Nephron (organoid): ENCODE results near the gene RAPGEF6.
A peak's percentile ranks its signal among the peaks of the same experiment; 100 is the strongest.

Experiments used
- H3K27ac Mint-ChIP-seq, 3 experiments: 2 replicates each; pipeline ENCODE4 v1.8.0; 2020; ENCODE audit warnings: mixed read lengths in 3 of 3, mild to moderate bottlenecking in 2 of 3, moderate library complexity in 1 of 3
- H3K27me3 Mint-ChIP-seq: 2 replicates; pipeline ENCODE4 v1.8.0; 2021; ENCODE audit warnings: low read depth, mild to moderate bottlenecking, moderate library complexity, mixed read lengths
- H3K36me3 Mint-ChIP-seq: 2 replicates; pipeline ENCODE4 v1.8.0; 2020; ENCODE audit warnings: low read depth, mixed read lengths
- H3K4me1 Mint-ChIP-seq: 2 replicates; pipeline ENCODE4 v1.8.0; 2020; ENCODE audit warnings: mixed read lengths
- H3K4me3 Mint-ChIP-seq, 3 experiments: 2 replicates each; pipeline ENCODE4 v1.8.0; 2020; ENCODE audit warnings: mild to moderate bottlenecking in 3 of 3, mixed read lengths in 3 of 3, moderate library complexity in 2 of 3
- H3K9me3 Mint-ChIP-seq: 2 replicates; pipeline ENCODE4 v1.8.0; 2020; ENCODE audit warnings: mixed read lengths
- TF ChIP-seq, protein P1 (sequence below), 3 experiments: fragments of 200-600 bp; sonication (generic); IDR thresholded peaks; one replicate each; pipeline ENCODE4 v1.5.0; 2021; ENCODE audit warnings: antibody characterized with exemption in 3 of 3; ENCODE audit not compliant: unreplicated experiment in 3 of 3

The RAPGEF6 gene, protein sequence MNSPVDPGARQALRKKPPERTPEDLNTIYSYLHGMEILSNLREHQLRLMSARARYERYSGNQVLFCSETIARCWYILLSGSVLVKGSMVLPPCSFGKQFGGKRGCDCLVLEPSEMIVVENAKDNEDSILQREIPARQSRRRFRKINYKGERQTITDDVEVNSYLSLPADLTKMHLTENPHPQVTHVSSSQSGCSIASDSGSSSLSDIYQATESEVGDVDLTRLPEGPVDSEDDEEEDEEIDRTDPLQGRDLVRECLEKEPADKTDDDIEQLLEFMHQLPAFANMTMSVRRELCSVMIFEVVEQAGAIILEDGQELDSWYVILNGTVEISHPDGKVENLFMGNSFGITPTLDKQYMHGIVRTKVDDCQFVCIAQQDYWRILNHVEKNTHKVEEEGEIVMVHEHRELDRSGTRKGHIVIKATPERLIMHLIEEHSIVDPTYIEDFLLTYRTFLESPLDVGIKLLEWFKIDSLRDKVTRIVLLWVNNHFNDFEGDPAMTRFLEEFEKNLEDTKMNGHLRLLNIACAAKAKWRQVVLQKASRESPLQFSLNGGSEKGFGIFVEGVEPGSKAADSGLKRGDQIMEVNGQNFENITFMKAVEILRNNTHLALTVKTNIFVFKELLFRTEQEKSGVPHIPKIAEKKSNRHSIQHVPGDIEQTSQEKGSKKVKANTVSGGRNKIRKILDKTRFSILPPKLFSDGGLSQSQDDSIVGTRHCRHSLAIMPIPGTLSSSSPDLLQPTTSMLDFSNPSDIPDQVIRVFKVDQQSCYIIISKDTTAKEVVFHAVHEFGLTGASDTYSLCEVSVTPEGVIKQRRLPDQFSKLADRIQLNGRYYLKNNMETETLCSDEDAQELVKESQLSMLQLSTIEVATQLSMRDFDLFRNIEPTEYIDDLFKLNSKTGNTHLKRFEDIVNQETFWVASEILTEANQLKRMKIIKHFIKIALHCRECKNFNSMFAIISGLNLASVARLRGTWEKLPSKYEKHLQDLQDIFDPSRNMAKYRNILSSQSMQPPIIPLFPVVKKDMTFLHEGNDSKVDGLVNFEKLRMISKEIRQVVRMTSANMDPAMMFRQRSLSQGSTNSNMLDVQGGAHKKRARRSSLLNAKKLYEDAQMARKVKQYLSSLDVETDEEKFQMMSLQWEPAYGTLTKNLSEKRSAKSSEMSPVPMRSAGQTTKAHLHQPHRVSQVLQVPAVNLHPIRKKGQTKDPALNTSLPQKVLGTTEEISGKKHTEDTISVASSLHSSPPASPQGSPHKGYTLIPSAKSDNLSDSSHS (N-terminal part only)

DNA sequence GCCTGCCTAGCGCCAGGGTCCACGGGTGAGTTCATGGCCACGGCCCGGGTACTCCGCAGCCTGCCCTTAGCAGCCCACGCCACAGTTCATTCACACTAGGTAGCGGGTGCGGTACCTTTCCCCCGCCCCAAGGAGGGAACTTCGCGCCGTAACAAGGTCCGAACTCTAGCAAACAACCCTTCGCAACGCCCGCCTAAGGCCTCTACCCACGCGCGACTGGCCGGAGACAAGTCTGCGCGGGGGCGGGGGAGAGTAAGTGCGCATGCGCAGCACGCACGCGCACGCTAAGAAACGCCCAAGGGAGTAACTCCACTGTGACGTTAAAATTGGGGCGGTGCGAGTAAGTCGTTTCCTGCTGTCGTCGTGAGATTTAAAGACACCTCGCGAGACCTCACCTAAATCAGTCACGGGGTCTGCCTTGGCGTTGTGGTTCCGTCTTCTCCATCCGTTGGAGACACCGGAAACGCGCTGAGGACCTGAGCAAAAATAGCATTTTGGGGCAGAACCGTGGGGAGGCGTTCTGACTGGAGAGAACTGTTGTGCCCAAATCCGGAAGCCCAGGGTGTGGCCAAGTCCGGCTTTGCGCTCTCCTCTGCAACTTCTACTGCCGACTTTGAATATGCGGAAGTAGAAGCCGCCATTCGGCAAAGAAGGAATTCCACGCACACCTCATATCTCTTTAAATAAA, at the start of gene RAPGEF6:
Gene RAPGEF6, minus strand, starts transcription at position 234 of the 688 bp plus-strand sequence. Its CDS starts 199 bp downstream, at position 35.
- no peaks in the 10 kb centered on the region for H3K36me3 Mint-ChIP-seq
- peak within 1 kb of the TSS; percentile 98 to 100 (median 99) for H3K27ac Mint-ChIP-seq
- TF ChIP-seq, protein P1, sequence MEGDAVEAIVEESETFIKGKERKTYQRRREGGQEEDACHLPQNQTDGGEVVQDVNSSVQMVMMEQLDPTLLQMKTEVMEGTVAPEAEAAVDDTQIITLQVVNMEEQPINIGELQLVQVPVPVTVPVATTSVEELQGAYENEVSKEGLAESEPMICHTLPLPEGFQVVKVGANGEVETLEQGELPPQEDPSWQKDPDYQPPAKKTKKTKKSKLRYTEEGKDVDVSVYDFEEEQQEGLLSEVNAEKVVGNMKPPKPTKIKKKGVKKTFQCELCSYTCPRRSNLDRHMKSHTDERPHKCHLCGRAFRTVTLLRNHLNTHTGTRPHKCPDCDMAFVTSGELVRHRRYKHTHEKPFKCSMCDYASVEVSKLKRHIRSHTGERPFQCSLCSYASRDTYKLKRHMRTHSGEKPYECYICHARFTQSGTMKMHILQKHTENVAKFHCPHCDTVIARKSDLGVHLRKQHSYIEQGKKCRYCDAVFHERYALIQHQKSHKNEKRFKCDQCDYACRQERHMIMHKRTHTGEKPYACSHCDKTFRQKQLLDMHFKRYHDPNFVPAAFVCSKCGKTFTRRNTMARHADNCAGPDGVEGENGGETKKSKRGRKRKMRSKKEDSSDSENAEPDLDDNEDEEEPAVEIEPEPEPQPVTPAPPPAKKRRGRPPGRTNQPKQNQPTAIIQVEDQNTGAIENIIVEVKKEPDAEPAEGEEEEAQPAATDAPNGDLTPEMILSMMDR (IDR thresholded peaks at IDR 0.05; ENCODE audit: unreplicated experiment in 3 of 3) = no peak
- no peaks in the 10 kb centered on the region for H3K27me3 Mint-ChIP-seq
- peak within 1 kb of the TSS; percentile 97 to 98 (median 97) for H3K4me3 Mint-ChIP-seq
- H3K4me1 Mint-ChIP-seq = peaks cover 14% of the 10 kb centered on the region
- H3K9me3 Mint-ChIP-seq = no peaks in the 10 kb centered on the region

DNA sequence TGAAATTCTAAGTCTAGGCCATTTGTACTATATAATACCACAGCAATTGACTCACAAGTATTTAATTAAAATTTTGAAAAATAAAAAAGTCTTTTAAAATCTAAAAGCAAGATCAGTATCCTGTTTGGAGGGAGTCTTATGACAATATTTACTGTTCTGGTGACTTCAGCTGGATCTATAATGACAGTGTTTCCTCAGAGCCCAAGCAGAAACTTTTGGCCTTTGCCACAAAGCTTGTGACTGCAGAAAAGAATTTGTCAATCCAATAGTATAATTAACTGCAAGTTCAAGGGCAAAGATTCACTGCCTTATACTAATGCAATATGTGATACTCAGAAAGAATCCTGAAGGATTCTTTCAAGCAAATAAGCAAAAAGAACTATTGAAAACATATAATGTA, 49.6 kb upstream of the RAPGEF6 start:
- Mint-ChIP-seq H3K36me3 (peaks cover 35% of the 10 kb centered on the region), H3K27ac (no peak overlapping the region), H3K27me3 (no peaks in the 10 kb centered on the region), H3K4me3 (no peak overlapping the region), H3K9me3 (peaks cover 3% of the 10 kb centered on the region), H3K4me1 (no peaks in the 10 kb centered on the region)
- TF ChIP-seq, protein P1 (IDR thresholded peaks at IDR 0.05; ENCODE audit: unreplicated experiment in 3 of 3) = no peak

DNA sequence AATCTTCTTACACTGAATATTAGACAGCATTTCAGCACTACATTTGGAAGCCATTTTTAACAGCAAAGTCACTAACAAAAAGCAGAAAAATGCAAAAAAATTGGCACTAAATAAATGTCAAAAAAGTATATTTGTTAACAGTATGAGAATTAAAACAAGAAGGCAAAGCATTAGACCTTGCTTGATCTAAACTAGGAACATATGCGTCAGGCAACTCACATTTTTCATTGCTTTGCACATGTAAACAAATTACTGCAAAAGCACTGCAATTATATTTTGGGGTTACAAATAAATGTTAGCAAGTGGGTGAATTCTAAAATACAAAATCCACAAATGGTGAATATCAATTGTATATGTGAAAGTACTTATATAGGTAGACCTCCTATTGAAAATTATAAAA, 49.0 kb upstream of the RAPGEF6 start:
- no peaks in the 10 kb centered on the region for H3K9me3 Mint-ChIP-seq
- H3K36me3 Mint-ChIP-seq = peaks cover 33% of the 10 kb centered on the region
- no peak overlapping the region for H3K27ac Mint-ChIP-seq
- TF ChIP-seq, protein P1 (IDR thresholded peaks at IDR 0.05; ENCODE audit: unreplicated experiment in 3 of 3) = no peak
- H3K4me3 Mint-ChIP-seq = no peak overlapping the region
- no peaks in the 10 kb centered on the region for H3K4me1 Mint-ChIP-seq
- H3K27me3 Mint-ChIP-seq = no peaks in the 10 kb centered on the region

DNA sequence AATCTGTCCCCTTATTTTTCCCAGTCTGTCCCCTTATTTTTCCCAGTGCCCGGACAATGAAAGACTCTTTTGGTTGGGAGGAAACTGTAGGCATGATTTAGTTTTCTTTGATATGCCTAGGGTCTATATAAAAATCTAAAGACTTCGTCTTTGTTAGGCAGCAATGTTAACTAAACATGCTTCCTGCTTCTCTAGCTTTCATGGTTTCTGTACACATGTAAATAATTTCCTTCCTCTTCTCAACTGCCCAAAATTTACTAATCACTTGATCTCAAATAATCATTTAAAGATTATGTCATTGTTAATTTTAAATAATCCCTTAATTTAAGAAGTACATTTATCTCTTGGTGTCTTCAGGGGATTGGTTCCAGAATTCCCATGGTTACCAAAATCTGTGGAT, 47.8 kb upstream of the RAPGEF6 start:
- TF ChIP-seq, protein P1 (IDR thresholded peaks at IDR 0.05; ENCODE audit: unreplicated experiment in 3 of 3) = no peak
- Mint-ChIP-seq H3K36me3 (peaks cover 26% of the 10 kb centered on the region), H3K27ac (no peak overlapping the region), H3K4me1 (no peaks in the 10 kb centered on the region), H3K9me3 (no peaks in the 10 kb centered on the region), H3K4me3 (no peak overlapping the region), H3K27me3 (no peaks in the 10 kb centered on the region)

DNA sequence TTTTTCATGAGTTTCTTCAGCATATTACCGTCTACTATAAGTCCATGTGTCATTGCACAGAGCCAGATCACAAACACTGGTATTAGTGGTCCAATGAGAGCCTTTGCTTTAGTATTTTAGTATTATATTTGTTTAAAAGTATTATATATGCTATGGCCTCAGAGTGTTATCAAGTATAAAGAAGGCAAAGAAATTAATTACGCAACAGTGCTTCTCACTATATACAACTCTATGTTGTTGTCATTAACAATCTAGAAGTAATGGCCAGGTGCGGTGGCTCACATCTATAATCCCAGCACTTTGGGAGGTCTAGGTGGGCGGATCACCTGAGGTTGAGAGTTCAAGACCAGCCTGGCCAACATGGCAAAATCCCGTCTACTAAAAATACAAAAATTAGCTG, 47.1 kb upstream of the RAPGEF6 start:
- H3K27ac Mint-ChIP-seq = no peak overlapping the region
- H3K27me3 Mint-ChIP-seq = no peaks in the 10 kb centered on the region
- H3K36me3 Mint-ChIP-seq = peaks cover 31% of the 10 kb centered on the region
- TF ChIP-seq, protein P1 (IDR thresholded peaks at IDR 0.05; ENCODE audit: unreplicated experiment in 3 of 3) = no peak
- H3K4me3 Mint-ChIP-seq = no peak overlapping the region
- no peaks in the 10 kb centered on the region for H3K9me3 Mint-ChIP-seq
- no peaks in the 10 kb centered on the region for H3K4me1 Mint-ChIP-seq
